GM21447 (cell line): ENCODE measurements around the gene PRICKLE3.
"Not testable (repeated sequence)": the region's sequence is repeated elsewhere in the genome, so short reads cannot be mapped to it uniquely, and the experiment has no call there.

ENCODE experiments used
- ATAC-seq: cut with Tn5 transposase; IDR thresholded peaks from one replicate; pipeline ENCODE4 v1.9.1; 2021; ENCODE audit not compliant: unreplicated experiment

Gene PRICKLE3

DNA sequence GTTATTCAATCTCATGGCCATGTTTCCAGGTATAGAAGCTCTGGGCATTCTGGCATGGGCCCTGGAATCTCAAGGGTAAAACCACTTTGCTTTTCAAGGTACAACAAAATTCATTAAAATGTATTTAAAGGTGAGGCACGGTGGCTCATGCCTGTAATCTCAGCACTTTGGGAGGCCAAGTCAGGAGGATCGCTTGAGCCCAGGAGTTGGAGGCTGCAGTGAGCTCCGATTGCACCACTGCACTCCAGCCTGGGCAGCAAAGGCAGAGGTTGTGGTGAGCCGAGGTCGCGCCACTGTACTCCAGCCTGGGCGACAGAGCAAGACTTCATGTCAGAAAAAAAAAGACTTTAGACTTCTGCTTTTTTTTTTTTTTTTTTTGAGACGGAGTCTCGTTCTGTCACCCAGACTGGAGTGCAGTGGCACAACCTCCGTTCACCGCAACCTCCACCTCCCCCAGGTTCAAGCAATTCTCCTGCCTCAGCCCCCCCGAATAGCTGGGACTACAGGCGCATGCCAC, 58.4 kb downstream of the PRICKLE3 start:
- not testable (repeated sequence) for ATAC-seq
